K562 (cell line): ENCODE data around the gene TCF3. TPM values are rescaled to one million over a fixed set of nuclear protein-coding genes. Genes with fewer than 3 reads are reported as not detected.

ENCODE experiments used
- CBX2 ChIP-seq: fragments of 200-600 bp; sonication (generic); IDR thresholded peaks from one replicate; pipeline ENCODE4 v1.6.1; 2012; ENCODE audit warnings: mild to moderate bottlenecking, low read length, inconsistent platforms; ENCODE audit not compliant: insufficient read depth, poor library complexity, severe bottlenecking
- CBX8 ChIP-seq: fragments of 200-600 bp; sonication (generic); IDR thresholded peaks from 2 replicates; pipeline ENCODE4 v1.6.1; 2012; ENCODE audit warnings: borderline replicate concordance, mixed run types, low read depth, mild to moderate bottlenecking, moderate library complexity, mixed read lengths, low read length, control low read depth, inconsistent platforms; ENCODE audit not compliant: poor library complexity, severe bottlenecking; ENCODE audit errors: extremely low read depth
- CEBPZ ChIP-seq: fragments of 150-350 bp; IDR thresholded peaks from 2 replicates; pipeline ENCODE4 v1.6.1; 2014; ENCODE audit warnings: low read depth, mild to moderate bottlenecking, low read length, borderline replicate concordance
- E4F1 ChIP-seq: fragments of 250-450 bp; sonication (Bioruptor Pico); IDR thresholded peaks from 2 replicates; pipeline ENCODE4 v1.5.0; 2021; ENCODE audit warnings: mild to moderate bottlenecking, borderline replicate concordance
- MAZ ChIP-seq, 2 experiments: fragments of 450-650 bp in 1 of 2; sonication (generic) in 1 of 2; formaldehyde crosslinking; IDR thresholded peaks in 1 of 2; conservative IDR thresholded peaks in 1 of 2; 2 replicates each; pipeline versions ENCODE4 v1.4.0 to v1.5.0; 2020; ENCODE audit warnings: mild to moderate bottlenecking in 1 of 2, missing genetic modification reagents in 1 of 2
- MEF2A ChIP-seq: IDR thresholded peaks from 2 replicates; pipeline ENCODE4 v1.6.1; 2011; ENCODE audit warnings: low read depth, mild to moderate bottlenecking, low read length, moderate library complexity; ENCODE audit not compliant: control insufficient read depth
- MTA2 ChIP-seq: fragments of 450-650 bp; IDR thresholded peaks from 2 replicates; pipeline ENCODE4 v1.6.1; 2016; ENCODE audit warnings: low read depth
- RREB1 ChIP-seq: fragments of 250-450 bp; sonication (Bioruptor Pico); IDR thresholded peaks from 2 replicates; pipeline ENCODE4 v1.4.0; 2020
- ZNF354B ChIP-seq: fragments of 250-450 bp; sonication (Bioruptor Pico); IDR thresholded peaks from 2 replicates; pipeline ENCODE4 v1.4.0; 2020
- ZNF445 ChIP-seq: fragments of 250-450 bp; sonication (Bioruptor Pico); IDR thresholded peaks from 2 replicates; pipeline ENCODE4 v1.4.0; 2020; ENCODE audit warnings: low read depth, mild to moderate bottlenecking, moderate library complexity
- polyA plus RNA-seq, 8 experiments: library from polyadenylated mRNA; depleted of rRNA in 4 of 8; stranded (reverse) in 5 of 8; unstranded in 3 of 8; fragments of >200 nt; fragmentation: Nextera tagmentation in 2 of 8; fragmentation: Illumina TruSeq in 1 of 8; extraction: Ambion mirVana in 2 of 8; extraction: Trizol in 1 of 8; gene quantifications; 2 replicates each; pipeline versions ENCODE4 v1.2.1 to v1.2.3, GENCODE V29; 2011 to 2014; ENCODE audit warnings: inconsistent platforms in 1 of 8, missing spikeins in 1 of 8
- total RNA-seq, 7 experiments: library from RNA; depleted of rRNA in 6 of 7; stranded (reverse); fragments of >200 nt in 6 of 7; fragmentation: Illumina TruSeq in 2 of 7; extraction: Trizol in 2 of 7; gene quantifications; 2 replicates each; pipeline versions ENCODE4 v1.2.1 to v1.2.3, GENCODE V29; 2011 to 2021; ENCODE audit warnings: low replicate concordance in 1 of 7

The TCF3 gene
- total and polyA plus RNA-seq, 9 of the 15 experiments (the other 6 are each of a cell fraction or from before 2014, with no cell fraction given): 5.6 to 259 (median 84.0) TPM

GRCh38 chr19:1652471-1653299 is at the start of gene TCF3 (continued):
- TF ChIP-seq RREB1 (no peak), ZNF354B (CRISPR knock-in tag) (no peak), CBX8 (no peak), ZNF445 (no peak), MEF2A (no peak; the same call in 1 of the 2 replicates), CBX2 (no peak), CEBPZ (peak; percentile 93), MTA2 (no peak), MAZ (CRISPR knock-in tag; conservative IDR thresholded peaks at IDR 0.05 in 1 of 2, IDR thresholded peaks at IDR 0.05 in 1 of 2) (peak; percentile 99 to 100), E4F1 (CRISPR knock-in tag) (no peak)
